Activated T-cell treated with anti-CD3 and anti-CD28 coated beads, Interleukin-2, amount 50 U/mL, for 1 hour (primary cell): ENCODE results near the gene RNU1-3.
"Not testable (repeated sequence)": the region's sequence is repeated elsewhere in the genome, so short reads cannot be mapped to it uniquely, and the experiment has no call there.

Source experiments
- DNase-seq: peaks from one replicate; pipeline ENCODE4 v3.0.0-alpha.2; 2020

Gene RNU1-3

GRCh38 chr1:16666502-16667413 lies at the start of gene RNU1-3:
RNU1-3 (minus strand) TSS chr1:16666948.
- DNase-seq: not testable (repeated sequence)

- DNase-seq: not testable (repeated sequence)
These were observed 46.7 kb upstream of the RNU1-3 start for GRCh38 chr1:16713480-16713879.

- not testable (repeated sequence) for DNase-seq
These were observed 46.2 kb upstream of the RNU1-3 start for GRCh38 chr1:16712984-16713383.

- not testable (repeated sequence) for DNase-seq
These were observed 45.8 kb upstream of the RNU1-3 start for GRCh38 chr1:16712582-16712981.

- not testable (repeated sequence) for DNase-seq
These were observed 45.4 kb upstream of the RNU1-3 start for GRCh38 chr1:16712131-16712530.

- DNase-seq: not testable (repeated sequence)
These were observed 43.9 kb upstream of the RNU1-3 start for GRCh38 chr1:16710618-16711017.

GRCh38 chr1:16709659-16710087 lies 42.9 kb upstream of the RNU1-3 start:
- DNase-seq: peak; percentile 71

GRCh38 chr1:16708704-16709103 lies 42.0 kb upstream of the RNU1-3 start:
- DNase-seq: not testable (repeated sequence)

- peak; percentile 39 for DNase-seq
These were observed 40.7 kb upstream of the RNU1-3 start for GRCh38 chr1:16707130-16708093.

- not testable (repeated sequence) for DNase-seq
These were observed 39.6 kb upstream of the RNU1-3 start for GRCh38 chr1:16706302-16706701.

GRCh38 chr1:16704502-16705100 lies 37.9 kb upstream of the RNU1-3 start:
- not testable (repeated sequence) for DNase-seq

- not testable (repeated sequence) for DNase-seq
These were observed 37.3 kb upstream of the RNU1-3 start for GRCh38 chr1:16704076-16704475.

GRCh38 chr1:16703602-16704001 lies 36.9 kb upstream of the RNU1-3 start:
- not testable (repeated sequence) for DNase-seq

- DNase-seq: not testable (repeated sequence)
These were observed 36.4 kb upstream of the RNU1-3 start for GRCh38 chr1:16703141-16703540.

GRCh38 chr1:16702280-16702679 lies 35.5 kb upstream of the RNU1-3 start:
- not testable (repeated sequence) for DNase-seq

- DNase-seq: not testable (repeated sequence)
These were observed 34.4 kb upstream of the RNU1-3 start for GRCh38 chr1:16701189-16701588.

- not testable (repeated sequence) for DNase-seq
These were observed 33.6 kb upstream of the RNU1-3 start for GRCh38 chr1:16700138-16700895.

GRCh38 chr1:16699440-16699839 lies 32.7 kb upstream of the RNU1-3 start:
- peak; percentile 31 for DNase-seq

GRCh38 chr1:16697152-16697551 lies 30.4 kb upstream of the RNU1-3 start:
- DNase-seq: not testable (repeated sequence)

GRCh38 chr1:16696507-16697150 lies 29.9 kb upstream of the RNU1-3 start:
- not testable (repeated sequence) for DNase-seq

- not testable (repeated sequence) for DNase-seq
These were observed 27.6 kb upstream of the RNU1-3 start for GRCh38 chr1:16694308-16694702.
